Measurements from ENCODE around the gene LRRC71.
"Not testable (repeated sequence)": the region's sequence is repeated elsewhere in the genome, so short reads cannot be mapped to it uniquely, and the experiment has no call there.

Gene LRRC71

GRCh38 chr1:156926695-156927094 lies 6.3 kb downstream of the LRRC71 start:
- not testable (repeated sequence) for DNase-seq (ENCODE audit: low read depth in 2 of 2, low spot score in 1 of 2)

GRCh38 chr1:156927215-156928042 lies 7.0 kb downstream of the LRRC71 start:
- peak in 1 of 2 donors; percentile 46 for DNase-seq (ENCODE audit: low read depth in 2 of 2, low spot score in 1 of 2)

GRCh38 chr1:156928043-156928602 lies 7.7 kb downstream of the LRRC71 start:
- DNase-seq (ENCODE audit: low read depth in 2 of 2, low spot score in 1 of 2) = no peak

GRCh38 chr1:156929596-156930238 lies 9.3 kb downstream of the LRRC71 start:
- DNase-seq (ENCODE audit: low read depth in 2 of 2, low spot score in 1 of 2) = no peak

GRCh38 chr1:156930483-156930882 lies 10.1 kb downstream of the LRRC71 start:
- DNase-seq (ENCODE audit: low read depth in 2 of 2, low spot score in 1 of 2) = no peak

GRCh38 chr1:156931211-156931952 lies 10.9 kb downstream of the LRRC71 start:
- DNase-seq (ENCODE audit: low read depth in 2 of 2, low spot score in 1 of 2) = no peak

- DNase-seq (ENCODE audit: low read depth in 2 of 2, low spot score in 1 of 2) = no peak
Observed at GRCh38 chr1:156931974-156932710, 11.7 kb downstream of the LRRC71 start.

- no peak for DNase-seq (ENCODE audit: low read depth in 2 of 2, low spot score in 1 of 2)
Observed at GRCh38 chr1:156933136-156933535, 12.7 kb downstream of the LRRC71 start.

- no peak for DNase-seq (ENCODE audit: low read depth in 2 of 2, low spot score in 1 of 2)
Observed at GRCh38 chr1:156935505-156936128, 15.2 kb downstream of the LRRC71 start.

GRCh38 chr1:156936191-156936590 lies 15.8 kb downstream of the LRRC71 start:
- DNase-seq (ENCODE audit: low read depth in 2 of 2, low spot score in 1 of 2) = no peak

GRCh38 chr1:156936721-156937220 lies 16.3 kb downstream of the LRRC71 start:
- no peak for DNase-seq (ENCODE audit: low read depth in 2 of 2, low spot score in 1 of 2)

GRCh38 chr1:156937883-156938282 lies 17.5 kb downstream of the LRRC71 start:
- no peak for DNase-seq (ENCODE audit: low read depth in 2 of 2, low spot score in 1 of 2)

- DNase-seq (ENCODE audit: low read depth in 2 of 2, low spot score in 1 of 2) = no peak
Observed at GRCh38 chr1:156938813-156939212, 18.4 kb downstream of the LRRC71 start.

GRCh38 chr1:156939786-156940334 lies 19.4 kb downstream of the LRRC71 start:
- no peak for DNase-seq (ENCODE audit: low read depth in 2 of 2, low spot score in 1 of 2)

GRCh38 chr1:156941675-156942074 lies 21.2 kb downstream of the LRRC71 start:
- DNase-seq (ENCODE audit: low read depth in 2 of 2, low spot score in 1 of 2) = no peak

- DNase-seq (ENCODE audit: low read depth in 2 of 2, low spot score in 1 of 2) = no peak
Observed at GRCh38 chr1:156942176-156942575, 21.7 kb downstream of the LRRC71 start.

- DNase-seq (ENCODE audit: low read depth in 2 of 2, low spot score in 1 of 2) = no peak
Observed at GRCh38 chr1:156942576-156942975, 22.1 kb downstream of the LRRC71 start.

- no peak for DNase-seq (ENCODE audit: low read depth in 2 of 2, low spot score in 1 of 2)
Observed at GRCh38 chr1:156943756-156944155, 23.3 kb downstream of the LRRC71 start.

- no peak for DNase-seq (ENCODE audit: low read depth in 2 of 2, low spot score in 1 of 2)
Observed at GRCh38 chr1:156944268-156944667, 23.8 kb downstream of the LRRC71 start.

GRCh38 chr1:156944848-156945247 lies 24.4 kb downstream of the LRRC71 start:
- no peak for DNase-seq (ENCODE audit: low read depth in 2 of 2, low spot score in 1 of 2)

Measured in stimulated activated CD8-positive, alpha-beta memory T cell treated with anti-CD3 and anti-CD28 coated beads, Interleukin-4, amount 100 ng/mL, for 1 hour (primary cell).